Adrenal gland (tissue), 12 donors: Measurements from ENCODE around the gene ADARB2. TPM values are rescaled to one million over a fixed set of nuclear protein-coding genes. Genes with fewer than 3 reads are reported as not detected.

ENCODE experiments used
- DNase-seq, 7 donors: peaks; one replicate each; pipeline ENCODE4 v3.0.0-alpha.2; 2019 to 2020
- H3K27ac ChIP-seq, 5 donors: fragments of 200-600 bp; sonication (generic) in 4 of 5; 1 replicate in 3 of 5; 2 replicates in 2 of 5; pipeline versions ENCODE4 v1.5.1 to v1.8.0; 2016 to 2020; ENCODE audit warnings: mild to moderate bottlenecking in 1 of 5
- H3K27me3 ChIP-seq: fragments of 200-600 bp; 2 replicates; pipeline ENCODE4 v1.8.0; 2021
- H3K36me3 ChIP-seq, 2 donors: fragments of 200-600 bp; replicated peaks in 1 of 2; 1 replicate in 1 of 2; 2 replicates in 1 of 2; pipeline versions ENCODE4 v1.5.1 to v1.8.0; 2018 to 2022
- H3K4me1 ChIP-seq, 2 donors: fragments of 200-600 bp; replicated peaks in 1 of 2; 1 replicate in 1 of 2; 2 replicates in 1 of 2; pipeline versions ENCODE4 v1.5.1 to v1.8.0; 2018 to 2021
- H3K4me3 ChIP-seq, 4 donors: fragments of 200-600 bp; sonication (generic) in 3 of 4; one replicate each; pipeline ENCODE4 v1.5.1; 2016 to 2018
- H3K9me3 ChIP-seq, 3 donors: fragments of 200-600 bp; sonication (generic) in 1 of 3; replicated peaks in 1 of 3; 1 replicate in 2 of 3; 2 replicates in 1 of 3; pipeline versions ENCODE4 v1.5.1 to v1.8.0; 2016 to 2021
- CTCF ChIP-seq, 6 experiments: fragments of 450-650 bp in 4 of 6; fragments of 200-600 bp in 2 of 6; sonication (generic) in 1 of 6; IDR thresholded peaks; 1 replicate in 5 of 6; 2 replicates in 1 of 6; pipeline versions ENCODE4 v1.5.1 to v1.8.0; 2016 to 2021; ENCODE audit warnings: antibody characterized with exemption in 6 of 6, mild to moderate bottlenecking in 2 of 6, moderate library complexity in 1 of 6
- POLR2A ChIP-seq, 2 donors: fragments of 450-650 bp; IDR thresholded peaks; one replicate each; pipeline ENCODE4 v1.6.1; 2017; ENCODE audit warnings: antibody characterized with exemption in 2 of 2, mild to moderate bottlenecking in 2 of 2, moderate library complexity in 1 of 2
- whole genome bisulfite sequencing, 4 donors: extraction: QIAGEN DNeasy Blood & Tissue Kit in 2 of 4; methylation state at CpG; one replicate each; pipeline versions ENCODE4 v1.1.5 to v1.1.7; 2013 to 2017; 5-methylcytosine and 5-hydroxymethylcytosine counted together
- intact Hi-C, 2 donors: fragments of 100-400 bp; cut with DNase I; formaldehyde crosslinking; loops; one replicate each; pipeline versions ENCODE4 v1.14.1 to v1.15.0; 2022 to 2023
- polyA plus RNA-seq, 3 donors: library from polyadenylated mRNA; stranded (reverse); fragments of 200-250 nt in 2 of 3; fragments of 350-450 nt in 1 of 3; fragmentation: Illumina TruSeq in 1 of 3; extraction: RNeasy Lipid Tissue Mini Kit (QIAGEN cat#74804) in 1 of 3; gene quantifications; one replicate each; pipeline ENCODE4 v1.2.3, GENCODE V29; 2013 to 2014
- total RNA-seq, 9 donors: library from RNA; depleted of rRNA in 4 of 9; stranded (reverse); fragments of >200 nt in 4 of 9; fragments of 120-200 nt in 1 of 9; fragmentation: NEBNext Ultra II Directional in 1 of 9; extraction: Animal tissue kit (Norgen Biotek cat#: 25700) in 1 of 9; gene quantifications; one replicate each; pipeline versions ENCODE4 v1.1.0 to v1.2.4, GENCODE V29; 2013 to 2023
- donor health status: healthy with polysubstance abuse.
- donor health status: Bipolar disorder and iron deficiency.
- donor health status: DM: yes; HTN: yes; CAD: no.
- donor health status: DM: no; HTN: no; CAD: no.
- donor health status: DM: no; HTN: no; CAD: no.
- donor health status: DM: yes; HTN: yes; CAD: no.

Gene ADARB2
- total and polyA plus RNA-seq, 12 donors: 0.14 to 3.1 (median 0.91) TPM

GRCh38 chr10:1741450-1741849 is 4.1 kb upstream of the ADARB2 start:
- no peaks in the 10 kb centered on the region for H3K36me3 ChIP-seq
- WGBS, 4 donors: 51 to 70% (median 53%) methylated on average over 2 of the region's 2 CpGs
- no peaks in the 10 kb centered on the region for H3K4me1 ChIP-seq
- no peak overlapping the region for H3K4me3 ChIP-seq
- no peak overlapping the region for H3K27ac ChIP-seq
- H3K9me3 ChIP-seq: no peaks in the 10 kb centered on the region
- intact Hi-C loops: no loop called here
- H3K27me3 ChIP-seq: peaks cover 27% of the 10 kb centered on the region
- no peak for TF ChIP-seq POLR2A (IDR thresholded peaks at IDR 0.05)
- TF ChIP-seq CTCF (IDR thresholded peaks at IDR 0.05): no peak
- DNase-seq: no peak

GRCh38 chr10:1739751-1740150 is 2.4 kb upstream of the ADARB2 start:
- WGBS, 4 donors: 52 to 58% (median 56%) methylated on average over 9 to 14 of the region's 14 CpGs
- TF ChIP-seq POLR2A (IDR thresholded peaks at IDR 0.05) (no peak), CTCF (IDR thresholded peaks at IDR 0.05) (no peak)
- peaks cover 35% of the 10 kb centered on the region for H3K27me3 ChIP-seq

GRCh38 chr10:1738950-1739349 is 1.6 kb upstream of the ADARB2 start:
- TF ChIP-seq POLR2A (IDR thresholded peaks at IDR 0.05): no peak
- TF ChIP-seq CTCF (IDR thresholded peaks at IDR 0.05): no peak
- no peak for DNase-seq
- H3K27me3 ChIP-seq: peaks cover 35% of the 10 kb centered on the region
- H3K4me3 ChIP-seq: no peak overlapping the region
- no peaks in the 10 kb centered on the region for H3K9me3 ChIP-seq
- no peaks in the 10 kb centered on the region for H3K36me3 ChIP-seq
- no peaks in the 10 kb centered on the region for H3K4me1 ChIP-seq
- H3K27ac ChIP-seq: no peak overlapping the region
- 43 to 67% (median 51%) methylated on average over 5 of the region's 5 CpGs for WGBS, 4 donors
- intact Hi-C loops: no loop called here

More at GRCh38 chr10:1739751-1740150, 2.4 kb upstream of the ADARB2 start:
- DNase-seq: no peak
- Histone ChIP-seq H3K36me3 (no peaks in the 10 kb centered on the region), H3K4me1 (no peaks in the 10 kb centered on the region), H3K4me3 (no peak overlapping the region), H3K9me3 (no peaks in the 10 kb centered on the region), H3K27ac (no peak overlapping the region)
- intact Hi-C loops: no loop called here

DNA sequence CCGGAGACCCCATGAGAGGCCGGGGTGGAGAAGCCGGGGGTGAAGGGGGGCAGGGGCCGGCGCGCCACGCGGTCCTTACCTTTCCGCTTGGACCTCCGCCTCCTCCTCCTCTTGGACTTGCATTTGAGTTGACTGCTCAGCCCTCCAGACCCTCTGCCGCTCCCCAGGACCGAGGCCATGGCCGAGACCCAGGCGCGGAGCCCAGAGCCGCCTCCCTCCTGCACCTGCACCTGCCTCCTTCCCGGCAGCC is 428 bp downstream of the ADARB2 start:
- intact Hi-C loops: no loop called here
- H3K4me1 ChIP-seq: no peaks in the 10 kb centered on the region
- H3K27me3 ChIP-seq: peaks cover 35% of the 10 kb centered on the region
- no peak overlapping the region for H3K4me3 ChIP-seq
- no peaks in the 10 kb centered on the region for H3K9me3 ChIP-seq
- DNase-seq: no peak
- H3K36me3 ChIP-seq: no peaks in the 10 kb centered on the region
- no peak for TF ChIP-seq CTCF (IDR thresholded peaks at IDR 0.05)
- no peak for TF ChIP-seq POLR2A (IDR thresholded peaks at IDR 0.05)
- whole genome bisulfite sequencing, 4 donors: 0 to 4% (median 1%) methylated on average over 9 to 17 of the region's 17 CpGs
- H3K27ac ChIP-seq: no peak overlapping the region
